Putamen (tissue), 1 donor: ENCODE data around the gene VTI1A.
A peak's percentile ranks its signal among the peaks of the same experiment; 100 is the strongest.

Source experiments
- DNase-seq: peaks from one replicate; pipeline ENCODE4 v3.0.0-alpha.2; 2016; ENCODE audit warnings: low spot score

The VTI1A gene

DNA sequence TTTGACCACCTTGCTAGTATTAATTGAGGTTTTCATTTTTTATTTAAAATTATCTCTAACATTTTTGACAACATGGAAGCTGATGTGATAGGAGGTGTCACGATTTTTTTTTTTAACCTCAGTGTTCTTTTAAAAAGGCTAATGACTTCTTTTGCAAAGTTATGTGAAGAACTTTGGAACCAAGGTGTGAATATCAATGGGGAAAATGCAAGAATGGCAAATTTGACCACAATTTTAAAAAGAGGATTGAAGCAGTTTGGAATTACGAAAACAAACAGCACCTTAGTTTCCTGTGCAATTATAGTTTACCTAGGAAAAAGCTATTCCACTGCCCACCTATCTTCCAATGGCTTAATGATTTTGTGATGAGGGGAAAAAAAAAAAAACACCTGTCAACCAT is 232.4 kb downstream of the VTI1A start:
- no peak for DNase-seq

DNA sequence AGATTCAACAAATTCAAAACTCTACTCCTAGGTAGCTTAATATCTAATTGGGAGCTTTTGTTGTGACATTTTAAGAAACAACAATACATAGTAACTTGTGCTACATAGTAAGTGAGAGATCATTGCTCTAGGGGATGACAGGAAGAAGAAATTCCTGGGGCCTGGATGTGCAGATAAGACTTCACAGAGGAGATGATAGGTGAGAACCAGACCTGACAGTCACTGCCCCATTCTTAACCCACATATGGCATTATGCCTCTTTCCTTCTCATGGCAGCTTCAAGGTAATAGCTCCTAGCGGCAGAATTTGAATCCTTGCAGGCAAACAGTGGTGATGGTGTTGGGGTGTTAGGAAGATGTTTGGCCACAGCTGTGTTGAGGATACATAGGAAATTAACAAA is 233.6 kb downstream of the VTI1A start:
- DNase-seq = no peak

DNA sequence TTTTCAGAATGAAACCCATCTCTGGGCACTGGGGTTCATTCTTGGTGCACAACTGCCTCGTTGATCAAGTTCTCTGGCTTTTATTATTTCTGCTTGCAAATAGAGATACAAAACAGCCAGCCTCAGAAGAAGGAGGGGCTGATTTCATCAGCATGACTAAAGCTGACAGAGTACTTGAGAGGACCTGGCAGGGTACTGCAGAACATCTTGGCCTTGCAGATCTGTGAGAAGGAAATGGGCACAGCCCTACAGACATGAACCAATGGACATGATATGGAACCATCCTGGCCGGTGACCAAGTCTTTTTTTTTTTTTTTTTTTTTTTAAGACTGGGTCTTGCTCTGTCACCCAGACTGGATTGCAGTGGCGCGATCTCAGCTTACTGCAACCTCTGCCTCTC is 240.6 kb downstream of the VTI1A start:
- no peak for DNase-seq

DNA sequence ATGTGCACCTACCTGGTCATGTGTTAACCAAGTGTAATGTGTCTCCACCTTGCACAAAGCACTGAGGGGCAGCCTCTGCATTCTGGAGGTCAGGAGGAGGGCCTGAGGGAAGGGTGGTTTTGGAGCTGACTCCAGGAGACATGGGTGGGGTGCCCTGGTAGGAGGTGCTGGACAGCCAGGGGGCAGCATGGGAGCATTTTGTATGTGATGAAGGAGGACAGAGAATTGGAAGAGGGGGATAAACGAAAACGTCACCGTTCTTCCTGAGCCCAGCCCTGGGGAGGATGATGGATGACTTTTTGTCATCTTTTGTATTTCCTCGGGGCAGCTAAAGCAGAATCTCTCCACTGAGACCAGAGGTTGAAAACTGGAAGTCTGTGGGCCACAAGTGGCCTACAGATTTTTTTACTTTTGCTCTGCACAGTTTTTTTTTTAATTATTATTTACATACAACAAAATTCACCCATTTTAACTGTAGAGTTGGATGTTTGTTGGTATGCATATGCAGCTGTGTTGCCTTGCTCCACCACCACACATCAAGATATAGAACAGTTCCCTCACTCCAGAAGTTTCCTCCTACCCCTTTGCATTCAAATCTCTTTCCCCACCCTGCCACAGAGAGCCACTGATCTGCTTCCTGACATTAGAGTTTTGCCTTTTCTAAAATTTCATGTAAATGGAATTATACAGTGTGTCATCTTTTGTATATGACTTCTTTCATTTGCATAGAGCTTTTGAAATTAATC is 242.5 kb downstream of the VTI1A start:
- no peak for DNase-seq

DNA sequence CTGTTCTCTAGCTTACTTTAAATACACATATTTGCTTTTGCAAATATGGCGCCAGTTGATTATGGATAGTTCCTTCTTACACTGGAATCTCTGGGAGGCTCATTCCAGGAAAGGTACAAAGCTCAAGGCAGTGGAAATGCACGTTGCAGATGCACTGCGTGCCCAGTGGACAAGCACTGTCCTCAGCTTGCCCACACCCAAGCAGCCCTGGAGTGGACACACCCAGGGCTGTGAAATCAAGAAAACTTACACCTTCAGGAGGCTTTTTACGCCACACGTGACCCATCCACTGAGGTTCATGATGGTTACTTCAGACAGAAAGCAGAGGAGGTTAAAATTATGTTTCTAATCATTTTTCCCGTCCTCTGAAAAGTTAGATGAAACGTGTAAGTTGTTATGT is 248.5 kb downstream of the VTI1A start:
- no peak for DNase-seq

DNA sequence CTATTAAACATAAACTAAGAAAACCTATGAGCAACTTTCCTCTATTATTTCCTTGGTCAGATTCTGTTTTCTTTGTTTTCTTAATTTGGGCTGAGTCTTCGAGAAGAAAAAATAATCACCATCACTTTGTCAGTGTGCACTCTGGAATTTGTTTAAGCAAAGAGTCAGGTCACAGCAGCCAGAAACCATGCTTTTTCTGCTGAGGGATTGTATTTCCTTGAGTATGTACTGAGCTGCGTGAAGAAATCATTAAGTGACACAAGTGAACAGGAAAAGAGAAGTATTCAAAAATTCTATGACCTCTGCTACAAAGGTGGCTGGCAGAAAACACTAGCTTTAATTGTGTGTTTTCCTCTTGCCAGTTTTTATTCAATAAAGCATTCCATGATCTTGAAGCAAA is 249.6 kb downstream of the VTI1A start:
- no peak for DNase-seq

DNA sequence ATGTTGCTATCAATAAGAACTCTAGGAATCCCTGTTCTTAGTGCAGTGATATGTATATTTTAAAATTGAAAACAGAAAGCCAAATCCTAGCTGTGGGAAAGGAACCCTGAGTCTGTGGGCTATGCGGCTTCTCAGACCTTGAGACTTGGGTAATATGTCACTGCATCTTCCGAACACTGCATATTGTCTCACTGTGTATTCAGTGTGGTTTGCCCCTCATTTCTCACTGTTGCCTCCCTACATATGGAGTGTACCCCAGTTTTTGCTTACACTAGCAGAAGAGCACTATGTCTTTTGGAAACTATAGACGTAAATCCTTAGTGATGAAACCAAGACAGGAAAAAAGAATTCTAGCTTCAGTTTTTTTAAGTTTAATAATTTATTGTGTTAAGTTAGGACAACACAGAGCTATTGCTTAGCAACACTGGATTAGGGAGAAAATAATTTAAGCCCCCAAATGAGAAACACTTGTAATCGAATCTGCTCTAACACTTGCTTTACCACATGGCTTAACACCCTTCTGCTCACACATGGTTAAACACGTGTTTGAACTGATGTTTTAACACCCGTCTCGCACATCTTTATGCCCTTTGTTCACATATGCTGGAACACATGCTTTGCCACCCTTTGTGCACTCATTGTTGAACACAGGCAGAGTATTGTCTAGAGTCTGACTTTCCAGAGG is 251.3 kb downstream of the VTI1A start:
- DNase-seq = no peak

DNA sequence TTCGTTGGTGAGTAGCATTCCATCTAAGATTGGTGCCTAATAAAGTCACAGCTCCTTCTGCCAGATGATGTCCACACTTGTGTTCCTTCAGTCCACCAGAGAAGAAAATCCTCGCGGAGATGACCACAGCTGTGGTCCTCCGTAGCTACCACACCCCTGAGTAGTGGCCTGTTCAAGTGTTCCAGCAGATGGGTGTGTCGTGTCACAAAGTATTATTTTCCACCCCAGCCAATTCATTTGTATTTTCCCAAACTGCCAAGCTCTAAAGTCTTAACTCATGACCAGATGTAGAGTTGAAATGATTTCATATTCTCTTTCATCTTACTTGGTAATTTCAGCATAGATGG is 251.8 kb downstream of the VTI1A start:
- no peak for DNase-seq

DNA sequence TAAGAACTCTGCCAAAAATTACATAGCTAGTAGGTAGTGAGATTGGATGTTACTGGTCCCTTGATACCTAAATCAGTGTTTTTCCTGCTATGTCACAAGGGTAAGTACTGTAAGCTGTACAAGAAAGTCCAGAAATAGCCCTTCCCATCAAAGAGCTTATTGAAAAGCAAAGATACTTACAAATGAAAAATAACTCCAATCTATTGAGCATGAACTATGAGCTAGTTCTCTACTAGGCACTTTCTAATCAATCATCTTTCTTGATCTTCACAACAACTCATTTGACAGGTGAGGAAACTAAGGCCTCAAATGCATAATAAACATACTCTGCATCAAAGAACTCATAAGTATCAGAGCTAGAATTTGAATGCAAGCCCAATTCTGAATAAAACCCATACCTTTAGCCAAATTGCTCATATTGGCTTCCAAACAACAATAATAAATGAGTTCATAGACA is 253.2 kb downstream of the VTI1A start:
- DNase-seq = no peak

DNA sequence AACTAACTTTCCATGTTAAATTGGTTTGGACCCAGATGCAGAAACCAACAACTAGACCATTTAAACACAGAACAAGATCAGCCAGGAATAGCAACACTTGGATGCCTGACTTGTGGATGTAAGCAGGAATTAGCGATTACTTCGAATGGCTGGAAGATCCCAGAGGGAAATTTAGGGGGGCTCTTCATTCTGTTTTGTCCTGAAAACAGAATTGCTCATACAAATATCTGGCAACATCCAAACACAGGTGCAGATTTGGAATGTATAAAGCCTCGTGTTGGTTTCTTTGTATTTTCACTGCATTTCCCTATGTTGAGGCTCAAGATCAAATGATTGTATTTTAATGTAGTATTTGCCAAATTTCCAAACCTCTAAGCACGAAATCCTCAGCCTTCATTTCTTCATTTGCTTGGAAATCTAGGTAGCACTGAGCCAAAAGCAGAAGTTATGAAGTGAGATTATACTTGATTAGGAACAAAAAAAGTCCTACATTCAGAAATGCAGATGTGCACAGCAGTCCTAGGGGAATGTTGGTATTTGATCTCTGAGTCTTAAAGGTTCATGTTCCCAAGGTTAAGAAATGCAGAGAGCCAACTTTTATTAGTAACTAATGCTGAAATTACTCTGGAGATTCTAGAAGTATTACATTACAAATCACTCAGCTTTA is 254.3 kb downstream of the VTI1A start:
- DNase-seq = no peak

DNA sequence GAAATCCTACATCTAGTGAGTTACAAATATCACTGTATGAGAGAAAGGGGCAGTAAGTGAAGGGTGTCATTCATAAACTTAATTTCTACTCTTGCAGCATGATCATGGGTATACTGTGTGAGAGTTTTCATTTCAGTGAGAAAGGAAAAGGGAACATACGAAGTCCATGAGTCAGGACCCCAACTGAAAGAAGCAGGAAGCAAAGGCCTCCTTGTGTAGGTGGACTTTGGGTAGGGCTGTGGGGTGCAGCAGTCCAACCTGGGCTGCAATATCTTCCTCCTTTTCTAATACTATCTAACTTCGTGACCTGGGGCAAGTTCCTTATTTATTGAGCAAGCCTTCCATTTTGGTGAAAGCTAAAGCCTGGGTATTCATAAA is 254.9 kb downstream of the VTI1A start:
- no peak for DNase-seq

DNA sequence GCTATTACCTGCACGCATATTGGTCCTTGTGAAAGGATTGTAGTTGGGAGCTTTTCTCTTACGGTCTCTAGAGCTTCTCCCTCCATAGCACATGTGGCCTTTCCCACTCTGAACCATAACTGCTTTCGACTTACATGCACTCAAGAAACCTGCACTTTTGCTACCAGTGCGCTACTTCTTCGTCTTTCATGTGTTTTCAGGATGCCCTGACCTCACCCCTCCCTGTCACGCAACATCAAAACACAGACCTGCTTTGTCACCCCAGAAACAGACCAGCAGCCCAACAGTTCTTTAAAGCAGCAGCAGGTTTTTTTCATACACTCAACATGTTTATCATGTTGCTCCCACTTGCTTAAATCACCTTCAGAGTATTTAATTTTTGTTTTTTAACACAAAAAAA is 259.6 kb downstream of the VTI1A start:
- DNase-seq = no peak

DNA sequence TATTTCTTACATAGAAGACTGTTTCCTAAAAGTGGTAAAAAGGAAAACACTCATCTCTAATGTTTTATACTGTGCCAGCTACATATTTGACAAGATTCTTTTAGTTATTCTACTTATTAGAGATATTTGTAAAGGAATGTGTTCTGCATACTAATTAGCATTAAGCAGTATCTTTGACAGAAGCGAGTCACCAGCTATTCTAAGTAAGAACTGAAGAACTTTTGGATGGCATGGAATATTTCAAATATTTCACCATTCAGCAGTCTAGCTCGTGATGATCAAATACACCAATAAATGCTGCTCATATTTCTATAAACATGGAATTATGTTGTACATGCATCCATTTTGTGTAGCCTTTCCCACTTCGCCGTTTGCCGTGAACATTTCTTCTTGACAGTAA is 261.4 kb downstream of the VTI1A start:
- DNase-seq = no peak

DNA sequence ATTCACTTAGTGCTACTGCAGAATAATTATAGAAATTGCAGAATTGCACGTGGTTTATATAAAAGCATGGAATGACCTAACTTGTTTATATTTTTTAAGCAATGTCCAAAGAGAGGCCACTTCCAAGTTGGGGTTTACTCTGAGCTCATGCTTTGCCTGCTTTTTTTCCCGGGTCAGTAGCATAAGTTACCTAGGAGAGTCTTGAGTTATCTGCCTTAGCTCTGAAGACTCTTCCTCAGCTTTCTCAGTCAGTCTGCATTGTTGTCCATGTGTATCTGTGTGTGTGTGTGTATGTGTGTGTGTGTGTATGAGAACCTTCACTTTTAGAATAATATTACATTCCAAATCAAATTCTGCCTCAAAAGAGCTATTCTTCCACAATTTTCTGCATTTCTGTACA is 263.5 kb downstream of the VTI1A start:
- no peak for DNase-seq

DNA sequence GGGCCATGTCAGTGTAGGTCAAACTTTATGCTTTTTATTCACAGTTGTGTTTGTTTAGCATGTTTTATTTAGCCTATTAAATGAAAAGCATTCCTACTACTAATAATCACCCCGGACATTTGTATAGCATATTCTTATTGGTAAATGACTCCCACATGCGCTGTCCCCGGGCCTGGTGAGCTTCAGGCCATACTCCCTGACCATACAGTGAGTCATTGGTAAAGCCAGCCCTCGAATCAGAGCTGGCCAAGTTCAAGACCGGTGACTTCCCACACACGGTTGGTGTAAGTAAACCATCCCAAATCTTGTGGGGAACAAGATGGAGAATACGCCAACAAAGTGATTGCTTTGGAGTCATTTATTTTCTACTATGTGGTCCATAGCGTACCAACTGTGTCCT is 264.4 kb downstream of the VTI1A start:
- no peak for DNase-seq

DNA sequence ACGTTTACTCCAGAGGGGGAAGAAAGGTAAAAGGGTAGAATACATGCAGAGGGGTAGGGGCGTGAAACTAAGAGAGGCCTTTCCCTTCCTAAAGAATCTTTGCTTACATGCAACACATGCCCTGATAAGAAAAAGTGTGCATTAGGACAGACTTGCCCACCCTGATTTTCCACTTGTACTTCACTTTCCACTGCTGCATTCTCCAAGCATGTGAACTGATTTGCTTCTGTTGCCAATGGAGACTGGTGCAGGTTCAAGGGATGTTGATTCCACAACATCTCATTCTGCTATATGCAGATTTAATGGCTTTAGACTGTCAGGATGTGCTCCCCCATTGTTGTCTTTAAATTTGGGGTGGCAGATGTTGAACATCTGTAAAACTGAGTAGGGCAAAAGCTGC is 265.5 kb downstream of the VTI1A start:
- no peak for DNase-seq

DNA sequence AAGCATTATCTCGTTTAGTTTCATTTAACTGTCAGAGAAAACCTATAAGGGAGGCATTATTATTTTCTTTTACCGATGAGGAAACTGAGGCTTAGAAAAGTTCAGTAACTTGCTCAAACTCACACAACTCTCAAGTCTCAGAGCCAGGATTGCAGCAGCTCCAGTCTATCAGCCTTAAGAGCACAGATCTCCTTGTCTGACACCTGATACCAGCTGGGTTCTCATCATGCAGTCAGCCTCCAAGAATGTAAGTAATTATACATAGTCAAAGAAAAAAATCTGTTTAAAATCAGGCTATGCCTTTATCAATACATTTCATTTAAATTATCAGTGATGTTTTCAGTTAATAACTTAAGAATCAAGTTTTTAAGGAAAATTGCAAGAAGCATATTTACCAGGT is 266.4 kb downstream of the VTI1A start:
- DNase-seq = no peak

DNA sequence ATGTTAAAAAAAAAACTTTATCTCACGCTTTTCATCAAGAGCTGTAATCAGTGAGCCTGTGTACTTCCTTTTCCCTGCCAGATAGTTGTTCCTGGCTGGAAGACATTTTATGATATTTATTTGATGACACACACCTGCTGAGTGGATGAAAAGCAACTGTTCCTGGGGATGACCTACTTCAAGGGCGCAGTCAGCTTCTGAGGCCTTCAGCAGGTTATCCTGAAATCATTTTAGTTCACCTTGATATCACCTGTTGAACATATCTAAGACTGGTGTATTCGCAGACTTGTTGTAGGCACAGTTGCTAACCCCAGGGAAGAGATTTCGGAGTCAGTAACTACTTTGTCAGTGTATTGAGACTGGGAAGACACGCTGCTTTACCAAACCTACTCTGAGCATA is 268.6 kb downstream of the VTI1A start:
- DNase-seq = no peak

DNA sequence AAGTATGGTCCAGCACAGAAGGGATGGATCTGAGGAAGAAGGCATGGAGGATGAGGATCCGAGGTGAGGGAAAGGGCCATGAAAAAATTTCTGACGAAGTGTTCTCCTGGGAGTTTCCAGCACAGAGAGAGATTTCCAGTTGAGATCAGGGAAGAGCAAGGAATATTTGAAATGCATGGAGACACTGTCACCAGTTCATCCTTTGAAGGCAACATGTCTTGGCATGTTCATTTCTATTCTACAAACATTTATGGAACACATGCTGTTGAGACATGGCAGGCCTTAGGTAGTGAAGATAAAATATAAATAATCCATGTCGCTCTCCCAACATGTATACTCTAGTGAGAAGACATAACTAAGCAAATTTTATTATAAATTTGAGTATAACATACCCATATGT is 269.1 kb downstream of the VTI1A start:
- no peak for DNase-seq

DNA sequence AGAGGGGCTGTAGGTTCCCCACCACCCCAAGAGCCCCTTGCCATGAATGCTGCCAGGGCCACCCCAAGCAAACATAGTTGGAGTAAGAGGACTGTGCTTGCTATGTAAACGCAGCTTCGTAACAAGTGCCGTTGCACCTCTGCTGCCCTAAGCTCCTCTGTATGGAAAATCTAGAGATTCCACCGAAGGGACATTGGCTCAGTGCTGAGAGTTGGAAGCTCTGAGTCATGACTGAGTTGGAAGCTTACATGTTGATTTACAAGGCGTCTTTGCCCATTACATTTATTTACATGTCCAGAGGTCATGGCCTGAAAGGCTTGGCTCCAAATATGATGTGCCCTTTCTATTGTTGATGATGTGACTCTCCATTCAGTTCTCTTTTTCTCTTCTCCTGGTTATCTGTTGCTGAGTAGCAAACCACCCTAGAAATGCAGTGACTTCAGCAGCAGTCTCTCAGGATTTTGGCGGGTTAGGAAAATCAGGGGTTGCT is 270.0 kb downstream of the VTI1A start:
- DNase-seq = no peak

DNA sequence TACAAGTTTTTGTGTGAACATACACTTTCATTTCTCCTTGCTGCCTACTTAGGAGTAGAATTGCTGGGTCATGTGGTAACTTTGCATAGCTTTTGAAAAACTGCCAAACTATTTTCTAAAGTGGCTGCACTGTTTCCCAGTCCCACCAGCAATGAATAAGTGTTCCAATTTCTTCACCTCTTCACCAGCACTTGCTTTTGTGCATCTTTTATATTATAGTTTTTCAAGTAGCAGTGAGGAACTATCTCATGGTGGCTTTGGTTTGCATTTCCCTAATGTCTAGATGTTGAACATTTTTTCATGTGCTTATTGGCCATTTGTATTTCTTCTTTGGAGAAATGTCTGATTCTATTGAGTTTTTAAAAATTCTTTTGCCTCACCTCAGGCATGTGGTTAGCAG is 273.2 kb downstream of the VTI1A start:
- DNase-seq = no peak

DNA sequence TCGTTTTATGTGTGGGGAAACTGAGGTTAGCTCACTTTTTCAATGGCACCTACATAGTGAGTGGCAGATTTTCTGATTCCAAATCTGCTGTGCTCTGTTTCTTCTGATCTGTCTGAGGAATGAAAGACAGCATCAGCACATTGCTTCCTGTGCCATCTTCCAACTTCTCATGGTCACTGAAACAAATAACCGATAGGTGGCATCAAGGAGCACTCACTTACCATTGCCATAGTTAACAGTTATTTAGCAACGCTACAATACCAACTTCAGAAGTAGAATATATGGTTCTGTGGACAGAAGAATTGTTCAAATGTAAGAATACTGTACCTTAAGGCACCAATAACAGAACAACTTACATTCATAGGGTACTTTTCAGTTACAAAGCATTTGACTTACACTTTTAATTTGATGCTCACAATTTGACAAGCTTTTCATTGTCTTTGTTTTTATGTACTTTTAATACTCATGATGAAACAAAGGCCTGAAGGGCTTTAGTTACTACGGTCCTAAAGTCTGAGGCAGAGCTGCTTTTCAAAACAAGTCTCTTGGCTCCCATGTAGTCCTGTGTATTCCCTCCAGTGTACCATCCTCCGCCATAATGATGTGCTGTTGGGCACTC is 274.2 kb downstream of the VTI1A start:
- peak; percentile 33 for DNase-seq

DNA sequence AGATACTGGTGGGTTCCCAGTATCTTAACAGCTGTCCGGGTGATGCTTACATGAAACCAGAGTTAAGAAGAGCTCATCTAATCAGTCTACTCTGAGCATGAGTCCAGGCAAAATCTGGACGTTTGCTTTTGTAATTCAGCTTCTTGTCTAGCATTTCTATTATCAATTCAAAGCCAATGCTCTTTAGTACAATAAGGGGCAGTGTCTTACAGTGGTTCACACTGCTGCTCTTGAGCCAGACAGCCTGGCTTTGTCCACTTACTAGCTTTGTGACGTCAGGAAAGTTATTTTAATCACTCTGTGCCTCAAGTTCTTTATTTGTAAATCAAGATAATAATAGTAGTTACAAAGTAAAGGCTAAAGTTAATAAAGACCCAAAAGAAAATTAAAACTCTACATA is 275.7 kb downstream of the VTI1A start:
- DNase-seq = peak; percentile 65
